DOHH2 (cell line): Measurements from ENCODE around the gene OR2AG1.

Source experiments
- H3F3A ChIP-seq: fragments of 200-600 bp; sonication (generic), shearing (Covaris generic); 2 replicates; pipeline ENCODE4 v1.6.0; 2016; ENCODE audit warnings: antibody characterized with exemption, mild to moderate bottlenecking; ENCODE audit not compliant: control insufficient read depth, insufficient read depth
- H3K27ac ChIP-seq: fragments of 200-600 bp; sonication (generic); 2 replicates; pipeline ENCODE4 v1.5.1; 2014; ENCODE audit warnings: low read depth, mild to moderate bottlenecking, low read length, moderate library complexity
- H3K27me3 ChIP-seq: fragments of 200-600 bp; sonication (generic); 2 replicates; pipeline ENCODE4 v1.6.1; 2014; ENCODE audit warnings: mild to moderate bottlenecking, low read length, mixed read lengths; ENCODE audit not compliant: control insufficient read depth
- H3K36me3 ChIP-seq: fragments of 200-600 bp; sonication (generic); 2 replicates; pipeline ENCODE4 v1.6.1; 2014; ENCODE audit warnings: mild to moderate bottlenecking, low read length, moderate library complexity, mixed read lengths; ENCODE audit not compliant: control insufficient read depth
- H3K4me1 ChIP-seq: fragments of 200-600 bp; sonication (generic); 2 replicates; pipeline ENCODE4 v1.6.1; 2014; ENCODE audit warnings: mild to moderate bottlenecking, low read length, mixed read lengths; ENCODE audit not compliant: control insufficient read depth
- H3K4me2 ChIP-seq: fragments of 200-600 bp; sonication (generic); 2 replicates; pipeline ENCODE4 v1.6.0; 2014; ENCODE audit warnings: mild to moderate bottlenecking, low read length, moderate library complexity
- H3K4me3 ChIP-seq: fragments of 200-600 bp; sonication (generic); 2 replicates; pipeline ENCODE4 v1.5.1; 2014; ENCODE audit warnings: mild to moderate bottlenecking, low read length, mixed read lengths
- H3K79me2 ChIP-seq: fragments of 200-600 bp; sonication (generic); 2 replicates; pipeline ENCODE4 v1.6.1; 2014; ENCODE audit warnings: mild to moderate bottlenecking, low read length, mixed read lengths; ENCODE audit not compliant: control insufficient read depth
- H3K9me2 ChIP-seq: fragments of 200-600 bp; sonication (generic); replicated peaks from 2 replicates; pipeline ENCODE4 v1.6.1; 2014; ENCODE audit warnings: mild to moderate bottlenecking, low read length, mixed read lengths; ENCODE audit not compliant: control insufficient read depth
- H3K9me3 ChIP-seq: fragments of 200-600 bp; sonication (generic); 2 replicates; pipeline ENCODE4 v1.6.1; 2014; ENCODE audit warnings: antibody characterized with exemption, low read length, mixed read lengths; ENCODE audit not compliant: control insufficient read depth, insufficient read depth
- H4K20me1 ChIP-seq: fragments of 200-600 bp; sonication (generic); 2 replicates; pipeline ENCODE4 v1.6.0; 2014; ENCODE audit warnings: low read depth, mild to moderate bottlenecking, antibody characterized with exemption, low read length, moderate library complexity; ENCODE audit not compliant: control insufficient read depth, insufficient read depth
- CTCF ChIP-seq: fragments of 200-600 bp; sonication (generic); IDR thresholded peaks from one replicate; pipeline ENCODE4 v1.5.1; 2014; ENCODE audit warnings: antibody characterized with exemption, mild to moderate bottlenecking, low read depth, low read length; ENCODE audit not compliant: poor library complexity, severe bottlenecking
- EZH2phosphoT487 ChIP-seq: fragments of 200-600 bp; sonication (generic); IDR thresholded peaks from 2 replicates; pipeline ENCODE4 v1.6.1; 2017; ENCODE audit warnings: borderline replicate concordance, mild to moderate bottlenecking, antibody characterized with exemption, low read length, moderate library complexity, mixed read lengths

The OR2AG1 gene

GRCh38 chr11:6747097-6747668 lies 35.6 kb upstream of the OR2AG1 start:
- Histone ChIP-seq H3K9me2 (no peaks in the 10 kb centered on the region), H3K4me3 (peak overlapping the region; percentile 50; the same call in 1 of the 2 replicates), H3K4me2 (peak overlapping the region; percentile 67), H3K36me3 (no peaks in the 10 kb centered on the region), H3F3A (no peaks in the 10 kb centered on the region), H3K9me3 (no peaks in the 10 kb centered on the region), H3K79me2 (no peaks in the 10 kb centered on the region), H3K27ac (0 out of 2 replicates have a peak overlapping the region, but pooled peaks have one; percentile 3), H4K20me1 (no peaks in the 10 kb centered on the region), H3K27me3 (no peaks in the 10 kb centered on the region), H3K4me1 (peaks cover 50% of the 10 kb centered on the region)
- TF ChIP-seq EZH2phosphoT487, result no peak
- no peak for TF ChIP-seq CTCF

GRCh38 chr11:6755303-6755952 lies 27.4 kb upstream of the OR2AG1 start:
- Histone ChIP-seq H3F3A (no peaks in the 10 kb centered on the region), H3K4me1 (no peaks in the 10 kb centered on the region)

GRCh38 chr11:6755953-6756347 lies 26.9 kb upstream of the OR2AG1 start:
- TF ChIP-seq EZH2phosphoT487 (no peak), CTCF (no peak)

More at GRCh38 chr11:6755303-6755952, 27.4 kb upstream of the OR2AG1 start:
- Histone ChIP-seq H3K9me3 (no peaks in the 10 kb centered on the region), H3K27ac (no peak overlapping the region), H3K4me2 (no peak overlapping the region), H3K4me3 (no peak overlapping the region), H3K9me2 (no peaks in the 10 kb centered on the region), H4K20me1 (no peaks in the 10 kb centered on the region), H3K27me3 (no peaks in the 10 kb centered on the region), H3K36me3 (no peaks in the 10 kb centered on the region), H3K79me2 (no peaks in the 10 kb centered on the region)
- TF ChIP-seq CTCF (peak; percentile 91), EZH2phosphoT487 (no peak)

More at GRCh38 chr11:6755953-6756347, 26.9 kb upstream of the OR2AG1 start:
- Histone ChIP-seq H3K36me3 (no peaks in the 10 kb centered on the region), H3K9me3 (no peaks in the 10 kb centered on the region), H3K27me3 (no peaks in the 10 kb centered on the region), H3K9me2 (no peaks in the 10 kb centered on the region), H3K4me3 (no peak overlapping the region), H3K4me2 (no peak overlapping the region), H3K27ac (no peak overlapping the region), H3K79me2 (no peaks in the 10 kb centered on the region), H4K20me1 (no peaks in the 10 kb centered on the region), H3K4me1 (no peaks in the 10 kb centered on the region), H3F3A (no peaks in the 10 kb centered on the region)
